ENCODE results near the gene CPT1B. TPM values are rescaled to one million over a fixed set of nuclear protein-coding genes. Genes with fewer than 3 reads are reported as not detected.
A peak's percentile ranks its signal among the peaks of the same experiment; 100 is the strongest.

The CPT1B gene
- total RNA-seq, 1 donor from 2014 or later, result 81.2 TPM

DNA sequence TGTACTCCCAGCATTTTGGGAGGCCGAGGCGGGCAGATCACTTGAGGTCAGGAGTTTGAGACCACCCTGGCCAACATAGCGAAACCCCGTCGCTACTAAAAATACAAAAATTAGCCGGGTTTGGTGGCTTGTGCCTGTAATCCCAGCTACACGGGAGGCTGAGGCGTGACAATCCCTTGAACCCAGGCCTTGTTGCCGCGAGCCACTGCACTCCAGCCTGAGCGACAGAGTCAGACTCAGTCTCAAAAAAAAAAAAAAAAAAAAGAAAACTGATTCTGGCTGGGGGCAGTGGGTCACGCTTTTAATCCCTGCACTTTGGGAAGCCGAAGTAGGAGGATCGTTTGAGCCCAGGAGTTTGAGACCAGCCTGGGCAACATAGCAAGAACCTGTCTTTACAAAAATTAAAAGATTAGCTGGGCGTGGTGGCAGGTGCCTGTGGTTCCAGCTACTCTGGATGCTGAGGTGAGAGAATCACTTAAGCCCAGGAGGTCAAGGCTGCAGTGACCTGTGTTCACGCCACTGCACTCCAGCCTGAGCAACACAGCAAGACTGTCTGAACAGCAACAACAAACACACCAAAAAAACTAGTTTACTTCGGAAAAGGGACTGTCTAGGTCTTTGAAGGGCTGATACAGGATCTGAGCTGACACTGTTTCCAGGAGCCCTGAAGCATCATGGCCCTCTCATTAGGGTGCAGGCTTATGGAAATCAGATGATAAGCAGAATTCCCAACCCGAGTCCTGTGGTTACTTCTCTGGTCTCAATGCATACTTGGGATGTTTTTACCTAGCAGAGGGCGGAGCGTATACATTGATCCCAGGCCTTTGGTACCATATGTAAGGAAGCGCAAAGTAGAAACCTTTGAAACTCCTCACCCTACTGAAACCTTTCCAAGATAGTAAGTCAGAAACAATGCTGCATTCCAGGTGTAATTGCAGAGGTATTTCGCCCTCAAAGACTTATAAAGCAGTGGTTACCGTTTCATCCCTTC lies 6.2 kb upstream of the CPT1B start:
- Mint-ChIP-seq H3K4me3 (peak overlapping the region; percentile 94), H3K4me1 (peaks cover 7% of the 10 kb centered on the region), H3K36me3 (ENCODE audit: low read depth) (no peaks in the 10 kb centered on the region), H3K9me3 (no peaks in the 10 kb centered on the region), H3K27me3 (ENCODE audit: low read depth) (no peaks in the 10 kb centered on the region), H3K27ac (ENCODE audit: unreplicated experiment) (no peak overlapping the region)
- TF ChIP-seq, protein P1, sequence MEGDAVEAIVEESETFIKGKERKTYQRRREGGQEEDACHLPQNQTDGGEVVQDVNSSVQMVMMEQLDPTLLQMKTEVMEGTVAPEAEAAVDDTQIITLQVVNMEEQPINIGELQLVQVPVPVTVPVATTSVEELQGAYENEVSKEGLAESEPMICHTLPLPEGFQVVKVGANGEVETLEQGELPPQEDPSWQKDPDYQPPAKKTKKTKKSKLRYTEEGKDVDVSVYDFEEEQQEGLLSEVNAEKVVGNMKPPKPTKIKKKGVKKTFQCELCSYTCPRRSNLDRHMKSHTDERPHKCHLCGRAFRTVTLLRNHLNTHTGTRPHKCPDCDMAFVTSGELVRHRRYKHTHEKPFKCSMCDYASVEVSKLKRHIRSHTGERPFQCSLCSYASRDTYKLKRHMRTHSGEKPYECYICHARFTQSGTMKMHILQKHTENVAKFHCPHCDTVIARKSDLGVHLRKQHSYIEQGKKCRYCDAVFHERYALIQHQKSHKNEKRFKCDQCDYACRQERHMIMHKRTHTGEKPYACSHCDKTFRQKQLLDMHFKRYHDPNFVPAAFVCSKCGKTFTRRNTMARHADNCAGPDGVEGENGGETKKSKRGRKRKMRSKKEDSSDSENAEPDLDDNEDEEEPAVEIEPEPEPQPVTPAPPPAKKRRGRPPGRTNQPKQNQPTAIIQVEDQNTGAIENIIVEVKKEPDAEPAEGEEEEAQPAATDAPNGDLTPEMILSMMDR (conservative IDR thresholded peaks at IDR 0.05), result no peak
- no peak for DNase-seq (ENCODE audit: low read depth, low spot score)

DNA sequence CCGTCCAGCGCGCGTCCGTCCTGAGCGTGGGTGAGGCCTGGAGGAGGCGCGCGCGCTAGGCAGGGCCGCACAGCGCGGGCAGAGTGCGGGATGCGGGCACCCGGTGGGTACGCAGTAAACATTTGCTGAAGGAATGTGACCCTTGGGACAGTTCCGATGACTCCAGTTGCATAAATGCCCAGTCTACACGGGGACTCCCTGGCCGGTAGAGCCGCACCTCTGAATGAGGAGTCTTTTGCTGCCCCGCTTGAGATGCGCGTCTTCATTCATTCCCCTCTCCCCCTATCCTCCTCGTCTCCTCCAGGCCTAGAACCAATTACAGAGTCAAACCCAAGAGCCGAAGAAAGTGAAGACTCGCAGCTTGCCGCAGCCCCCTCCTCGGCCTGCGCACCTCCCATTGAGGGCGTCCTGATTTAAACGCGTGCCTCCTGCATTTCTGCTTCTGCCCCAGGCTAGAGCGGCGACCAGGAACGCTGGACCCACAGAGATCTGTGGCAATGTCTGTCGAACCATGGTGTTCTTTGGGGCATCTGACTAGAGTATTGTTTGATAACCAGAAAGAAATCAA lies 5.2 kb upstream of the CPT1B start:
- Mint-ChIP-seq H3K4me3 (peak overlapping the region; percentile 94), H3K36me3 (ENCODE audit: low read depth) (no peaks in the 10 kb centered on the region), H3K27ac (ENCODE audit: unreplicated experiment) (peak overlapping the region; percentile 63), H3K9me3 (no peaks in the 10 kb centered on the region), H3K27me3 (ENCODE audit: low read depth) (no peaks in the 10 kb centered on the region), H3K4me1 (peaks cover 7% of the 10 kb centered on the region)
- TF ChIP-seq, protein P1 (conservative IDR thresholded peaks at IDR 0.05), result no peak
- DNase-seq (ENCODE audit: low read depth, low spot score), result no peak

DNA sequence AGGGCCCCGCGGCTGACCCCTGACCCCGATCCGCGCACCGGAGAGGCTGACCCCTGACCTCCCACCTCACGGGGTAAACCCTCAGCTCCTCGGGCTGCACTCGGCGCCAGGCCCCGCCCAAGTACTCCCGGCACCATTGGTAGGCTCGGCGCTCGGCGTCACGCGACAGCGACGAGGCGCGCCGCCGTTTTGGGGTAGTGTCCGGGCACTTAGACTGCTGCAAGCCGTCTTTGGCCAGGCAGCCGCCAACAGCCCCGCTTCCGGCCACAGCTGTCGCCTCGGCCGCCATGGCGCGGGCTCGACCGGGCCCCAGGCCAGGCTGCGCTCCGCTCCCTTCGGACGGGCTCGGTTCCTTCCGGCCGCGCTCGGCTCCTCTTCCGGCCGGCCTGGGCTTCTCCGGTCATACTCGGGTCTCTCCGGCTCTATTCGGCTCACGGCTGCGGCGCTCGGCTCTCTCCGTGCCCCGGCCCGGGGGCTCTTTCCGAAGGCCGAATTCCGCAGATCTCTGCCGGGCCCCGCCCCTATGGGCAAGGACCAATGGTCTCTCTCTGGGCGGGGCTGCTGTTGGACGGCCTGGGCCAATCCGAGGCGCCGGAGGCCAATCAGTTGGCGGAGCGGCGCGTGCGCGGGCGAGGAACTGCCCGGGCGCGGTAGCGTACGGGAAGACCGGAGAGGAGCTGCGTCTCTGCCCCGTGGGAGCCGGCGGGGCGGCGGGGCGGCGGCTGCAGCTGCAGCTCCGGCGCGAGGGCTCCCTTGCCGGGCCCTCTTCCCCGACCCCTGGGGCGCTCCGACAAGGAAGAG lies 4.5 kb upstream of the CPT1B start, which contains the start of gene CHKB:
TSS of gene CHKB (minus strand) at position 357 of the 801 bp plus-strand sequence. CDS start at position 289, 68 bp downstream.
- TF ChIP-seq, protein P1 (conservative IDR thresholded peaks at IDR 0.05), result no peak
- Mint-ChIP-seq H3K4me1 (peaks cover 7% of the 10 kb centered on the region), H3K4me3 (peak within 1 kb of the TSS; percentile 94), H3K9me3 (no peaks in the 10 kb centered on the region), H3K27me3 (ENCODE audit: low read depth) (no peaks in the 10 kb centered on the region), H3K36me3 (ENCODE audit: low read depth) (no peaks in the 10 kb centered on the region), H3K27ac (ENCODE audit: unreplicated experiment) (peak within 1 kb of the TSS; percentile 75)
- peak; percentile 96 for DNase-seq (ENCODE audit: low read depth, low spot score)

DNA sequence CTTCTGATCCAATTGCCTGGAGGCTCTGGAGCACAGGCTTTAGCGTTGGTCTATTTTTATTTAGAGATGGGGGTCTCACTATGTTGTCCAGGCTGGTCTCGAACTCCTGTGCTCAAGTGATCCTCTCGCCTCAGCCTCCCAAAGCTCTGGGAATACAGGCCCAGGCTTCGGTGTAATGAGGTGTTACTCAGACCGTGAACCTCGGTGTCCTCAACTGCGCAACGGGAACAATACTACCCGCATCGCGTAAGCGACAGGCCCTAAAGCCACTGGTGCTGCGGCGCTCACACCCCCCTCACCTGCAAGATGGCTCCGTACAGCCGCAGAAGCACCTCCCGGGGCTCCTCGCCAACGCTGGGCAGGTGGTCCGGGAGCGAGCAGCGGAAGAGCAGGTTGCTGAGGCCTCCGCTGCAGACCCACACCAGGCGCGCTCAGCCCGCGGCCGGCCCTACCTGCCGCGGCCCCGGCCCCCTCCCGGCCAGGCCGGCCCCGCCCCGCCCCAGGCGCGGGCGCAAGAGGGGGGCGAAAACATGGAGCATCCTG lies 3.8 kb upstream of the CPT1B start:
- Mint-ChIP-seq H3K9me3 (no peaks in the 10 kb centered on the region), H3K27ac (ENCODE audit: unreplicated experiment) (peak overlapping the region; percentile 62), H3K36me3 (ENCODE audit: low read depth) (no peaks in the 10 kb centered on the region), H3K4me3 (peak overlapping the region; percentile 94), H3K27me3 (ENCODE audit: low read depth) (no peaks in the 10 kb centered on the region), H3K4me1 (peaks cover 7% of the 10 kb centered on the region)
- TF ChIP-seq, protein P1 (conservative IDR thresholded peaks at IDR 0.05), result no peak
- no peak for DNase-seq (ENCODE audit: low read depth, low spot score)
